Testis (tissue), 3 donors: Measurements from ENCODE around the gene FDCSP. TPM values are rescaled to one million over a fixed set of nuclear protein-coding genes. Genes with fewer than 3 reads are reported as not detected.

ENCODE experiments used
- DNase-seq: peaks from one replicate; pipeline ENCODE4 v3.0.0-alpha.2; 2019
- H3K27ac ChIP-seq, 2 donors: fragments of 200-600 bp; sonication (generic); one replicate each; pipeline ENCODE4 v1.5.1; 2019
- H3K27me3 ChIP-seq: fragments of 200-600 bp; sonication (generic); one replicate; pipeline ENCODE4 v1.5.1; 2019
- H3K36me3 ChIP-seq: fragments of 200-600 bp; sonication (generic); one replicate; pipeline ENCODE4 v1.5.1; 2017; ENCODE audit warnings: low read depth; ENCODE audit errors: missing control alignments
- H3K4me1 ChIP-seq: fragments of 200-600 bp; sonication (generic); one replicate; pipeline ENCODE4 v1.5.1; 2019
- H3K4me3 ChIP-seq, 2 donors: fragments of 200-600 bp; sonication (generic); one replicate each; pipeline ENCODE4 v1.5.1; 2017 to 2019
- H3K9me3 ChIP-seq: fragments of 200-600 bp; sonication (generic); one replicate; pipeline ENCODE4 v1.5.1; 2017
- POLR2A ChIP-seq: fragments of 450-650 bp; IDR thresholded peaks from one replicate; pipeline ENCODE4 v1.6.1; 2017; ENCODE audit warnings: antibody characterized with exemption, mild to moderate bottlenecking, moderate library complexity
- WGBS, 2 donors: methylation state at CpG; one replicate each; pipeline ENCODE4 v1.1.5; 2018; 5-methylcytosine and 5-hydroxymethylcytosine counted together
- intact Hi-C: fragments of 100-400 bp; cut with DNase I; formaldehyde crosslinking; loops from one replicate; pipeline ENCODE4 v1.15.1; 2023; ENCODE audit warnings: low total_unique reads
- polyA plus RNA-seq: library from polyadenylated mRNA; stranded (reverse); fragments of 350-450 nt; fragmentation: Illumina TruSeq; extraction: RNeasy Lipid Tissue Mini Kit (QIAGEN cat#74804); gene quantifications from one replicate; pipeline ENCODE4 v1.2.3, GENCODE V29; 2014; ENCODE audit warnings: low read depth, low replicate concordance; ENCODE audit not compliant: insufficient read depth
- total RNA-seq, 2 donors: library from RNA; depleted of rRNA; stranded (reverse); fragments of >200 nt; gene quantifications; one replicate each; pipeline ENCODE4 v1.2.3, GENCODE V29; 2016
- TF ChIP-seq, protein P1 (sequence below), 3 experiments: fragments of 450-650 bp in 2 of 3; fragments of 200-600 bp in 1 of 3; sonication (generic) in 1 of 3; IDR thresholded peaks; one replicate each; pipeline ENCODE4 v1.5.1; 2016 to 2019; ENCODE audit warnings: antibody characterized with exemption in 3 of 3, mild to moderate bottlenecking in 2 of 3, moderate library complexity in 1 of 3

The FDCSP gene
- total and polyA plus RNA-seq, 3 donors from 2014 or later = 0.96 TPM; not detected in 2

GRCh38 chr4:70182517-70183167, 43.3 kb upstream of the FDCSP start:
- DNase-seq = no peak
- Histone ChIP-seq H3K9me3 (no peaks in the 10 kb centered on the region), H3K27ac (no peak overlapping the region), H3K36me3 (no peaks in the 10 kb centered on the region), H3K4me3 (no peak overlapping the region), H3K4me1 (no peaks in the 10 kb centered on the region), H3K27me3 (no peaks in the 10 kb centered on the region)
- intact Hi-C loops = no loop called here
- TF ChIP-seq POLR2A = no peak
- TF ChIP-seq, protein P1, sequence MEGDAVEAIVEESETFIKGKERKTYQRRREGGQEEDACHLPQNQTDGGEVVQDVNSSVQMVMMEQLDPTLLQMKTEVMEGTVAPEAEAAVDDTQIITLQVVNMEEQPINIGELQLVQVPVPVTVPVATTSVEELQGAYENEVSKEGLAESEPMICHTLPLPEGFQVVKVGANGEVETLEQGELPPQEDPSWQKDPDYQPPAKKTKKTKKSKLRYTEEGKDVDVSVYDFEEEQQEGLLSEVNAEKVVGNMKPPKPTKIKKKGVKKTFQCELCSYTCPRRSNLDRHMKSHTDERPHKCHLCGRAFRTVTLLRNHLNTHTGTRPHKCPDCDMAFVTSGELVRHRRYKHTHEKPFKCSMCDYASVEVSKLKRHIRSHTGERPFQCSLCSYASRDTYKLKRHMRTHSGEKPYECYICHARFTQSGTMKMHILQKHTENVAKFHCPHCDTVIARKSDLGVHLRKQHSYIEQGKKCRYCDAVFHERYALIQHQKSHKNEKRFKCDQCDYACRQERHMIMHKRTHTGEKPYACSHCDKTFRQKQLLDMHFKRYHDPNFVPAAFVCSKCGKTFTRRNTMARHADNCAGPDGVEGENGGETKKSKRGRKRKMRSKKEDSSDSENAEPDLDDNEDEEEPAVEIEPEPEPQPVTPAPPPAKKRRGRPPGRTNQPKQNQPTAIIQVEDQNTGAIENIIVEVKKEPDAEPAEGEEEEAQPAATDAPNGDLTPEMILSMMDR (IDR thresholded peaks at IDR 0.05) = no peak
- 36% methylated on average over 2 of the region's 2 CpGs for WGBS, 2 donors

DNA sequence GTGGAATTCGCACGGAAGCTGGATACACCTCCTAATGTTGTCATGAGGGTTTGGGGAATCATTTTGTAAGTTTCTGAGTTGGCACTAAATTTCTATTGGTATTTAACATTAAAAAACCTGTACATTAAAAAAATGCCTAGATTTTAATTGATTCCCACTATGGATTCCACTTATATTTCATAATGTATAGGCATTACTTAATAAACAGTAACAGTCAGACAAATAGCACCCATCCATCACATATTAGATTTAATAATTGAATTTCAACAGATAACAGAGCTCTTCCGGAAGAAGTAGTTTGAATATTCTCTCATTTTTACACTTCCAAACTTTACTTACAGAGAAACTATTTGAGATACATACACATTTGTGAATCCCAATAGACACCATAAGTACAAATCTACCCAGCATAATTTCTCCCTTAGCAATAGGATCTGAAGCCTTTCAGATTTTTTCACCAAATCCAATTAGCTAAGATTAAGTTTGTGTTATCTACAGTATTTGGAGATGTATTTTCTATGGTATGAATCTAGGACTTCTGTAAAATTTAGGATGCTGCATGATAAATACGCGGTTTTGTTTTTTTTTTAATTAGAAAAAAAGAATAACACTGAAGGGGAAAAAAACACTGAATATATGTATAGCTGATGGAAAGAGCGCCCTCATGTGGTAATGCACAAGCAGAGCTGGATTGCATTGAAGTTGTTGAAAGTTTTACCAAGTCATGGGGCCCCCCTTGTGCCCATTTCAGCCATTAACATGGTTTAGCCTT, 42.6 kb upstream of the FDCSP start:
- H3K9me3 ChIP-seq = no peaks in the 10 kb centered on the region
- no peak overlapping the region for H3K27ac ChIP-seq
- H3K4me1 ChIP-seq = no peaks in the 10 kb centered on the region
- no peaks in the 10 kb centered on the region for H3K27me3 ChIP-seq
- intact Hi-C loops = no loop called here
- TF ChIP-seq, protein P1 (IDR thresholded peaks at IDR 0.05) = peak in 2 of 3 experiments; percentile 25 to 48
- TF ChIP-seq POLR2A = no peak
- peak; percentile 58 for DNase-seq
- no peak overlapping the region for H3K4me3 ChIP-seq
- H3K36me3 ChIP-seq = no peaks in the 10 kb centered on the region
- WGBS, 2 donors = 52 to 57% methylated on average over 6 of the region's 6 CpGs

DNA sequence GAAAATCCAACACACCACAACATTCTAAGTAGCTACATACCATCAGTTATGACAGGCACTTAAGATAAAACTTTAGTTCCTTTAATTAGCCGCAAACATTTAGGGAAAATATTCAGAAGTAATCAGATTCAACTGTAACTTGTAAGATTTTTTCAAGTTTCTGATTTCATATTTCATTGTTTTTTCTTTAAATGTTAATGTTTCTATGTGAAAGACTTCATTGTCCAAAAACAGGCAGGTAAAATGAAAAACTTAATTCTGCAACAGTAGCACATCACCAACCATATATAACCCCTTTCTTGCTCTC, 42.0 kb upstream of the FDCSP start:
- H3K36me3 ChIP-seq = no peaks in the 10 kb centered on the region
- DNase-seq = no peak
- TF ChIP-seq, protein P1 (IDR thresholded peaks at IDR 0.05) = peak in 1 of 3 experiments; percentile 7
- no peak for TF ChIP-seq POLR2A
- H3K27ac ChIP-seq = no peak overlapping the region
- H3K4me1 ChIP-seq = no peaks in the 10 kb centered on the region
- H3K4me3 ChIP-seq = no peak overlapping the region
- no peaks in the 10 kb centered on the region for H3K27me3 ChIP-seq
- intact Hi-C loops = no loop called here
- 31 to 35% methylated on average over 1 of the region's 1 CpG for WGBS, 2 donors
- H3K9me3 ChIP-seq = no peaks in the 10 kb centered on the region

DNA sequence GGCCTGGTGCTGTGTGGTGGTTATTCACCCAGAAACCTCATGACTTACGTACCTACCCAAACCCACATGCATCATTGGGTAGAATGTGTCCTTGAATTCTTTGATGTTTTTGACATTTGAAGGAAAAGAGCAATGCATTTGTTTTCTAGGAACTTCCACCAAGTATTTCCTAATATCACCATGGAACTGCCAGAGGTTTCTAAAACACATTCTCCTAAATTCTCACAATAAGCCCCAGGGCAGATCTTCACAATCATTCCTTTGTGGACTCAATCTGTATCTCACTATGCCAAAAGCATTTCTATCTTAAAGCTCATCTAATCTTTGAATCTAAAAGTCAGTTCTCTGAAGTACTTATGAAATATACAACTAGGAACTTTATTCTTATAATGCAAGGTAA, 38.7 kb upstream of the FDCSP start:
- intact Hi-C loops = no loop called here
- H3K27me3 ChIP-seq = no peaks in the 10 kb centered on the region
- WGBS, 2 donors = 89 to 100% methylated on average over 1 of the region's 1 CpG

More for the DNA sequence above, 38.7 kb upstream of the FDCSP start:
- Histone ChIP-seq H3K27ac (no peak overlapping the region), H3K4me1 (no peaks in the 10 kb centered on the region), H3K36me3 (no peaks in the 10 kb centered on the region), H3K9me3 (no peaks in the 10 kb centered on the region), H3K4me3 (no peak overlapping the region)
- TF ChIP-seq POLR2A = no peak
- TF ChIP-seq, protein P1 (IDR thresholded peaks at IDR 0.05) = no peak
- no peak for DNase-seq
